Measurements from ENCODE around the gene UBE2Q2.

DNA sequence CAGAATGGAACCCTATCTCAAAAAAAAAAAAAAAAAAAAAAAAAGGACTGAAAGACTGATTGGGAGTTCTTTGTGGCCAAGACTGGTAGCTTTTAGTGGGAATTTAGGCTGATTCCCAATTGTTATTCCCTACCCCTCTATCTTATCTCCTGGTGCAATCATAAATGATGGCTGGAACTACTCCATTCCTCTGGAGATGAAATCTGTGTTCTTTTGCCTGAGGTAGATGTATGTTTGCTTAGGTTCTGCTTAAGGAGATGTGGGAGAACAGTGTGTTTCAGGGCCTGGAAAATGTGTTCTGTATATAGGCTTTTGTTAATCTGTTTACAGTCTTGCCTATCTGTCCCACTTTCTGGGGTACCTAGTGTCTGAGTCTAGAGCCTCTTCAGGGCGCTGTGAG lies 19.5 kb downstream of the UBE2Q2 start:
- TF ChIP-seq, protein P1, sequence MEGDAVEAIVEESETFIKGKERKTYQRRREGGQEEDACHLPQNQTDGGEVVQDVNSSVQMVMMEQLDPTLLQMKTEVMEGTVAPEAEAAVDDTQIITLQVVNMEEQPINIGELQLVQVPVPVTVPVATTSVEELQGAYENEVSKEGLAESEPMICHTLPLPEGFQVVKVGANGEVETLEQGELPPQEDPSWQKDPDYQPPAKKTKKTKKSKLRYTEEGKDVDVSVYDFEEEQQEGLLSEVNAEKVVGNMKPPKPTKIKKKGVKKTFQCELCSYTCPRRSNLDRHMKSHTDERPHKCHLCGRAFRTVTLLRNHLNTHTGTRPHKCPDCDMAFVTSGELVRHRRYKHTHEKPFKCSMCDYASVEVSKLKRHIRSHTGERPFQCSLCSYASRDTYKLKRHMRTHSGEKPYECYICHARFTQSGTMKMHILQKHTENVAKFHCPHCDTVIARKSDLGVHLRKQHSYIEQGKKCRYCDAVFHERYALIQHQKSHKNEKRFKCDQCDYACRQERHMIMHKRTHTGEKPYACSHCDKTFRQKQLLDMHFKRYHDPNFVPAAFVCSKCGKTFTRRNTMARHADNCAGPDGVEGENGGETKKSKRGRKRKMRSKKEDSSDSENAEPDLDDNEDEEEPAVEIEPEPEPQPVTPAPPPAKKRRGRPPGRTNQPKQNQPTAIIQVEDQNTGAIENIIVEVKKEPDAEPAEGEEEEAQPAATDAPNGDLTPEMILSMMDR (IDR thresholded peaks at IDR 0.05; ENCODE audit: insufficient read depth, low read depth, low read length), result no peak
- no peak for TF ChIP-seq EZH2 (IDR thresholded peaks at IDR 0.05; ENCODE audit: insufficient read depth, low read length)

Measured in astrocyte (in vitro differentiated cells and primary cell).